Choroid plexus epithelial cell (primary cell): ENCODE measurements around the gene WDR18.

ENCODE experiments used
- DNase-seq: peaks from one replicate; pipeline ENCODE4 v3.0.0-alpha.2; 2010; ENCODE audit warnings: low read depth
- H3K4me3 ChIP-seq: 2 replicates; pipeline ENCODE4 v1.5.1; 2011; ENCODE audit warnings: low read depth, mild to moderate bottlenecking, control low read depth, low read length, moderate library complexity
- CTCF ChIP-seq: conservative IDR thresholded peaks from 2 replicates; pipeline ENCODE4 v1.5.1; 2011; ENCODE audit warnings: low read depth, mild to moderate bottlenecking, control low read depth, inconsistent platforms, low read length, moderate library complexity

Gene WDR18

GRCh38 chr19:1009041-1009980 is 25.2 kb downstream of the WDR18 start:
- no peak overlapping the region for H3K4me3 ChIP-seq
- DNase-seq: no peak
- no peak for TF ChIP-seq CTCF

- no peak for TF ChIP-seq CTCF
- no peak for DNase-seq
- H3K4me3 ChIP-seq: no peak overlapping the region
Measured at GRCh38 chr19:1009981-1010538, 25.9 kb downstream of the WDR18 start.

GRCh38 chr19:1010586-1011510 is 26.7 kb downstream of the WDR18 start:
- H3K4me3 ChIP-seq: no peak overlapping the region
- DNase-seq: no peak
- TF ChIP-seq CTCF: no peak

- no peak overlapping the region for H3K4me3 ChIP-seq
- no peak for DNase-seq
- TF ChIP-seq CTCF: no peak
Measured at GRCh38 chr19:1011831-1012333, 27.7 kb downstream of the WDR18 start.

GRCh38 chr19:1012334-1012733 is 28.2 kb downstream of the WDR18 start:
- no peak overlapping the region for H3K4me3 ChIP-seq
- DNase-seq: no peak
- no peak for TF ChIP-seq CTCF

GRCh38 chr19:1013218-1013617 is 29.1 kb downstream of the WDR18 start:
- H3K4me3 ChIP-seq: no peak overlapping the region
- no peak for TF ChIP-seq CTCF
- no peak for DNase-seq
